ENCODE measurements around the gene MMP20.

GRCh38 chr11:102633385-102634026, 8.4 kb upstream of the MMP20 start:
- TF ChIP-seq CTCF (IDR thresholded peaks at IDR 0.05) (no peak), POLR2A (IDR thresholded peaks at IDR 0.05) (no peak), POLR2AphosphoS5 (IDR thresholded peaks at IDR 0.05) (no peak), EP300 (IDR thresholded peaks at IDR 0.05) (no peak)
